ENCODE measurements around the gene NPVF. TPM values are rescaled to one million over a fixed set of nuclear protein-coding genes. Genes with fewer than 3 reads are reported as not detected.

NPVF gene
- total RNA-seq, 2 experiments from 2014 or later, result not detected

GRCh38 chr7:25260862-25261494 is 32.7 kb upstream of the NPVF start:
- Mint-ChIP-seq H3K4me1 (ENCODE audit: low read depth) (peaks cover 25% of the 10 kb centered on the region), H3K27me3 (peaks cover 2% of the 10 kb centered on the region), H3K27ac (no peak overlapping the region), H3K36me3 (ENCODE audit: low read depth) (no peaks in the 10 kb centered on the region), H3K9me3 (no peaks in the 10 kb centered on the region), H3K4me3 (peak overlapping the region; percentile 41)
- TF ChIP-seq, protein P1, sequence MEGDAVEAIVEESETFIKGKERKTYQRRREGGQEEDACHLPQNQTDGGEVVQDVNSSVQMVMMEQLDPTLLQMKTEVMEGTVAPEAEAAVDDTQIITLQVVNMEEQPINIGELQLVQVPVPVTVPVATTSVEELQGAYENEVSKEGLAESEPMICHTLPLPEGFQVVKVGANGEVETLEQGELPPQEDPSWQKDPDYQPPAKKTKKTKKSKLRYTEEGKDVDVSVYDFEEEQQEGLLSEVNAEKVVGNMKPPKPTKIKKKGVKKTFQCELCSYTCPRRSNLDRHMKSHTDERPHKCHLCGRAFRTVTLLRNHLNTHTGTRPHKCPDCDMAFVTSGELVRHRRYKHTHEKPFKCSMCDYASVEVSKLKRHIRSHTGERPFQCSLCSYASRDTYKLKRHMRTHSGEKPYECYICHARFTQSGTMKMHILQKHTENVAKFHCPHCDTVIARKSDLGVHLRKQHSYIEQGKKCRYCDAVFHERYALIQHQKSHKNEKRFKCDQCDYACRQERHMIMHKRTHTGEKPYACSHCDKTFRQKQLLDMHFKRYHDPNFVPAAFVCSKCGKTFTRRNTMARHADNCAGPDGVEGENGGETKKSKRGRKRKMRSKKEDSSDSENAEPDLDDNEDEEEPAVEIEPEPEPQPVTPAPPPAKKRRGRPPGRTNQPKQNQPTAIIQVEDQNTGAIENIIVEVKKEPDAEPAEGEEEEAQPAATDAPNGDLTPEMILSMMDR (IDR thresholded peaks at IDR 0.05), result no peak
- peak; percentile 78 for ATAC-seq
- intact Hi-C loops (cut with micrococcal nuclease), result loop anchor here (5.0 kb wide), 1 partner anchor 596 kb away; no protein-coding TSS in a partner anchor
- CTCF ChIA-PET, result interaction anchor here (0.7 to 8.1 kb wide), 6 partner anchors 115 to 591 kb away, joined by 3 to 183 read pairs (median 11); no protein-coding TSS in a partner anchor
- POLR2A ChIA-PET, result no interaction called here
- DNase-seq, result peak; percentile 15

GRCh38 chr7:25259487-25260243 is 31.4 kb upstream of the NPVF start:
- CTCF ChIA-PET, result interaction anchor here (0.6 to 8.1 kb wide), 36 partner anchors 9 to 595 kb away, joined by 3 to 183 read pairs (median 4); no protein-coding TSS in a partner anchor
- H3K4me3 Mint-ChIP-seq, result no peak overlapping the region
- peak; percentile 88 for ATAC-seq
- peaks cover 2% of the 10 kb centered on the region for H3K27me3 Mint-ChIP-seq
- intact Hi-C loops (cut with micrococcal nuclease), result loop anchor here (1.0 to 5.0 kb wide), 3 partner anchors 131 to 598 kb away; no protein-coding TSS in a partner anchor
- no peaks in the 10 kb centered on the region for H3K36me3 Mint-ChIP-seq (ENCODE audit: low read depth)
- no peaks in the 10 kb centered on the region for H3K9me3 Mint-ChIP-seq
- H3K4me1 Mint-ChIP-seq (ENCODE audit: low read depth), result peaks cover 25% of the 10 kb centered on the region
- no peak overlapping the region for H3K27ac Mint-ChIP-seq
- peak; percentile 82 for DNase-seq
- TF ChIP-seq, protein P1 (IDR thresholded peaks at IDR 0.05), result peak; percentile 83
- POLR2A ChIA-PET, result interaction anchor here (0.6 to 0.7 kb wide), 2 partner anchors 166 to 305 kb away, joined by 3 read pairs; no protein-coding TSS in a partner anchor

GRCh38 chr7:25256333-25256819 is 28.1 kb upstream of the NPVF start:
- POLR2A ChIA-PET, result no interaction called here

DNA sequence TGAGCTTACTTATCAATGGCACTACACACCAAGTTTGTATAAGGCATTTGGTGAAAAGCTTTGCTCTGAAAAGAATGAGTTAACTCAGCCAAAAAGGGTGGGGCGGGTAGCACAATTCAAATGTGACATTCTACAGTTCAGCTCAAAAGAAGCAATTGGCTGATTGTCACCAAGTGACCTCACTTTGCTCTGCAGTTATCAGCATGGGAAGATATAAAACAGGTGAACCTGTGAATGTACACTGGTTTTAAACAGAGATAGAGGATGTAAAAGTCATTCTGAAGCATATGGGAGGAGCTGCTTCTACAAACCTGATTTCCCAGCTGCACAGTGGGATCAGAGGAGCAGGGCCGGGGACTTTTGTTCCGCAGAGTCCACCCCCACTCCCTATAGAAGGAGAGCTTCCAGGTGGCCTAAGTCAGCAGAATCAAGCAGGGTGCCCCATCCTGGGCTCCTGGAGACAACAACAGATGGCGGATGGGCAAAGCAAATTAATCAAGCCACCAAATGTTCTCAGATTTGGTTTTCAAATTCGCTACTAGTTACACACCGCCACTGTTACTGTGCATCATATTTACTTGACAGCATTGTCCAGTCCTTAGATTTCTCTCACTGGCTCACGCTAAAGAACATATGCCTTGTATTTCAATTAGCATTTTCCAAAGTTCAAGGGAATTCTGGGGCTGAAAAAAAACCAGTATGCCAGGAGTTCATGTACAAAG is 27.5 kb upstream of the NPVF start:
- no peaks in the 10 kb centered on the region for H3K27me3 Mint-ChIP-seq
- CTCF ChIA-PET, result interaction anchor here (1.3 to 8.1 kb wide), 5 partner anchors 10 to 309 kb away, joined by 3 to 183 read pairs (median 3); no protein-coding TSS in a partner anchor
- H3K4me1 Mint-ChIP-seq (ENCODE audit: low read depth), result peaks cover 9% of the 10 kb centered on the region
- intact Hi-C loops (cut with micrococcal nuclease), result no loop called here
- DNase-seq, result no peak
- ATAC-seq, result no peak
- TF ChIP-seq, protein P1 (IDR thresholded peaks at IDR 0.05), result no peak
- H3K9me3 Mint-ChIP-seq, result no peaks in the 10 kb centered on the region
- H3K27ac Mint-ChIP-seq, result no peak overlapping the region
- H3K36me3 Mint-ChIP-seq (ENCODE audit: low read depth), result no peaks in the 10 kb centered on the region
- POLR2A ChIA-PET, result no interaction called here
- H3K4me3 Mint-ChIP-seq, result no peak overlapping the region

More at GRCh38 chr7:25256333-25256819, 28.1 kb upstream of the NPVF start:
- no peaks in the 10 kb centered on the region for H3K9me3 Mint-ChIP-seq
- no peak overlapping the region for H3K27ac Mint-ChIP-seq
- H3K27me3 Mint-ChIP-seq, result no peaks in the 10 kb centered on the region
- ATAC-seq, result no peak
- no peak for DNase-seq
- TF ChIP-seq, protein P1 (IDR thresholded peaks at IDR 0.05), result no peak
- CTCF ChIA-PET, result interaction anchor here (1.3 to 8.1 kb wide), 4 partner anchors 10 to 308 kb away, joined by 3 to 183 read pairs (median 4); no protein-coding TSS in a partner anchor
- no peaks in the 10 kb centered on the region for H3K36me3 Mint-ChIP-seq (ENCODE audit: low read depth)
- intact Hi-C loops (cut with micrococcal nuclease), result no loop called here
- no peak overlapping the region for H3K4me3 Mint-ChIP-seq
- H3K4me1 Mint-ChIP-seq (ENCODE audit: low read depth), result peaks cover 15% of the 10 kb centered on the region

Measured in activated CD8-positive, alpha-beta T cell treated with anti-CD3 and anti-CD28 coated beads for 36 hours (primary cell).